ENCODE data around the gene P2RX5. TPM values are rescaled to one million over a fixed set of nuclear protein-coding genes. Genes with fewer than 3 reads are reported as not detected.

P2RX5 gene
- polyA plus RNA-seq, 1 donor (not counting 4 experiments of a cell fraction or from before 2014, with no cell fraction given) = 0.43 TPM

DNA sequence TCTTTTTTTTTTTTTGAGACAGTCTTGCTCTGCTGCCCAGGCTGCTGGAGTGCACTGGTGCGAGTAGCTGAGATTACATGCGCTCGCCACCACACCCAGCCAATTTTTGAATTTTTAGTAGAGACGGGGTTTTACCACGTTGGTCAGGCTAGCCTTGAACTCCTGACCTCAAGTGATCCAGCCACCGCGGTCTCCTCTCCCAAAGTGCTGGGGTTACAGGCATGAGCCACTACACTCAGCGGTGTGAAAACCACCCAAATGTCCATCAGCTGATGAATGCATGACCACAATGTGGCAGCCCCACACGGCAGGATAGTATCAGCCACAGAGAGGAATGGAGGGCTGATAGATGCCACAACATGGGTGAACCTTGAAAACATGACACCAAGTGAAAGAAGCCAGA lies 2.1 kb downstream of the P2RX5 start:
- H3K36me3 ChIP-seq (ENCODE audit: control insufficient read depth in 2 of 2, extremely low read depth in 1 of 2, insufficient read depth in 2 of 2, low read length in 2 of 2) = no peaks in the 10 kb centered on the region
- no peak overlapping the region for H3K4me2 ChIP-seq (ENCODE audit: control insufficient read depth, extremely low read depth, insufficient read depth, low read depth, low read length)
- peaks cover 5% of the 10 kb centered on the region for H3K9me3 ChIP-seq (ENCODE audit: control insufficient read depth, low read depth, low read length)
- DNase-seq (ENCODE audit: low read depth, low spot score) = no peak
- dilution Hi-C loops (cut with MboI; ENCODE audit: extremely low pct_ligation_motif_present, low sequenced_read_pairs) = no loop called here
- FAIRE-seq = no peak
- TF ChIP-seq EZH2 (IDR thresholded peaks at IDR 0.05; ENCODE audit: low read length) = no peak
- TF ChIP-seq, protein P1, sequence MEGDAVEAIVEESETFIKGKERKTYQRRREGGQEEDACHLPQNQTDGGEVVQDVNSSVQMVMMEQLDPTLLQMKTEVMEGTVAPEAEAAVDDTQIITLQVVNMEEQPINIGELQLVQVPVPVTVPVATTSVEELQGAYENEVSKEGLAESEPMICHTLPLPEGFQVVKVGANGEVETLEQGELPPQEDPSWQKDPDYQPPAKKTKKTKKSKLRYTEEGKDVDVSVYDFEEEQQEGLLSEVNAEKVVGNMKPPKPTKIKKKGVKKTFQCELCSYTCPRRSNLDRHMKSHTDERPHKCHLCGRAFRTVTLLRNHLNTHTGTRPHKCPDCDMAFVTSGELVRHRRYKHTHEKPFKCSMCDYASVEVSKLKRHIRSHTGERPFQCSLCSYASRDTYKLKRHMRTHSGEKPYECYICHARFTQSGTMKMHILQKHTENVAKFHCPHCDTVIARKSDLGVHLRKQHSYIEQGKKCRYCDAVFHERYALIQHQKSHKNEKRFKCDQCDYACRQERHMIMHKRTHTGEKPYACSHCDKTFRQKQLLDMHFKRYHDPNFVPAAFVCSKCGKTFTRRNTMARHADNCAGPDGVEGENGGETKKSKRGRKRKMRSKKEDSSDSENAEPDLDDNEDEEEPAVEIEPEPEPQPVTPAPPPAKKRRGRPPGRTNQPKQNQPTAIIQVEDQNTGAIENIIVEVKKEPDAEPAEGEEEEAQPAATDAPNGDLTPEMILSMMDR (optimal IDR thresholded peaks at IDR 0.05 in 1 of 3, IDR thresholded peaks at IDR 0.05 in 1 of 3, conservative IDR thresholded peaks at IDR 0.05 in 1 of 3; ENCODE audit: extremely low read depth in 1 of 3, insufficient read depth in 2 of 3, low read length in 3 of 3) = no peak
- H3K4me1 ChIP-seq (ENCODE audit: control insufficient read depth, extremely low read depth, insufficient read depth, low read length) = peaks cover 4% of the 10 kb centered on the region
- no peak overlapping the region for H3K9ac ChIP-seq (ENCODE audit: control insufficient read depth, extremely low read depth, insufficient read depth, low read length)
- no peak overlapping the region for H2AFZ ChIP-seq (ENCODE audit: control insufficient read depth, low read length)
- H3K79me2 ChIP-seq (ENCODE audit: control insufficient read depth, insufficient read depth, low read length) = no peaks in the 10 kb centered on the region
- H4K20me1 ChIP-seq (ENCODE audit: control insufficient read depth, extremely low read depth, insufficient read depth, low read length) = no peaks in the 10 kb centered on the region
- no peak overlapping the region for H3K27ac ChIP-seq (ENCODE audit: control insufficient read depth, insufficient read depth, low read length)
- H3K9me1 ChIP-seq (ENCODE audit: control insufficient read depth, extremely low read depth, insufficient read depth, low read length) = no peaks in the 10 kb centered on the region
- H3K27me3 ChIP-seq (ENCODE audit: control insufficient read depth, extremely low read depth, insufficient read depth, low read length) = peaks cover 42% of the 10 kb centered on the region
- no peak overlapping the region for H3K4me3 ChIP-seq (ENCODE audit: control insufficient read depth in 2 of 3, extremely low read depth in 1 of 3, insufficient read depth in 2 of 3, low read depth in 1 of 3, low read length in 3 of 3)

- H4K20me1 ChIP-seq (ENCODE audit: control insufficient read depth, extremely low read depth, insufficient read depth, low read length) = no peaks in the 10 kb centered on the region
- no peak overlapping the region for H3K4me2 ChIP-seq (ENCODE audit: control insufficient read depth, extremely low read depth, insufficient read depth, low read depth, low read length)
- dilution Hi-C loops (cut with MboI; ENCODE audit: extremely low pct_ligation_motif_present, low sequenced_read_pairs) = no loop called here
- H3K9ac ChIP-seq (ENCODE audit: control insufficient read depth, extremely low read depth, insufficient read depth, low read length) = no peak overlapping the region
- H3K4me1 ChIP-seq (ENCODE audit: control insufficient read depth, extremely low read depth, insufficient read depth, low read length) = peaks cover 4% of the 10 kb centered on the region
- H3K36me3 ChIP-seq (ENCODE audit: control insufficient read depth in 2 of 2, extremely low read depth in 1 of 2, insufficient read depth in 2 of 2, low read length in 2 of 2) = no peaks in the 10 kb centered on the region
- no peak for FAIRE-seq
- peaks cover 3% of the 10 kb centered on the region for H3K9me3 ChIP-seq (ENCODE audit: control insufficient read depth, low read depth, low read length)
- no peak for DNase-seq (ENCODE audit: low read depth, low spot score)
- H3K9me1 ChIP-seq (ENCODE audit: control insufficient read depth, extremely low read depth, insufficient read depth, low read length) = no peaks in the 10 kb centered on the region
- no peak overlapping the region for H3K4me3 ChIP-seq (ENCODE audit: control insufficient read depth in 2 of 3, extremely low read depth in 1 of 3, insufficient read depth in 2 of 3, low read depth in 1 of 3, low read length in 3 of 3)
- peaks cover 40% of the 10 kb centered on the region for H3K27me3 ChIP-seq (ENCODE audit: control insufficient read depth, extremely low read depth, insufficient read depth, low read length)
- H2AFZ ChIP-seq (ENCODE audit: control insufficient read depth, low read length) = no peak overlapping the region
- no peaks in the 10 kb centered on the region for H3K79me2 ChIP-seq (ENCODE audit: control insufficient read depth, insufficient read depth, low read length)
- no peak overlapping the region for H3K27ac ChIP-seq (ENCODE audit: control insufficient read depth, insufficient read depth, low read length)
- TF ChIP-seq, protein P1 (optimal IDR thresholded peaks at IDR 0.05 in 1 of 3, IDR thresholded peaks at IDR 0.05 in 1 of 3, conservative IDR thresholded peaks at IDR 0.05 in 1 of 3; ENCODE audit: extremely low read depth in 1 of 3, insufficient read depth in 2 of 3, low read length in 3 of 3) = no peak
- TF ChIP-seq EZH2 (IDR thresholded peaks at IDR 0.05; ENCODE audit: low read length) = no peak
These were observed 2.8 kb downstream of the P2RX5 start for GRCh38 chr17:3693141-3693540.

Data from keratinocyte (primary cell).